Cardiac muscle cell (in vitro differentiated cells and primary cell): ENCODE measurements around the gene YTHDC1. TPM values are rescaled to one million over a fixed set of nuclear protein-coding genes. Genes with fewer than 3 reads are reported as not detected.

Experiments used
- DNase-seq, 2 donors: peaks; one replicate each; pipeline versions ENCODE4 v3.0.0 to v3.0.0-alpha.2; 2010 to 2017; ENCODE audit warnings: low read depth in 1 of 2, low spot score in 1 of 2
- H3K27ac ChIP-seq: fragments of 200-600 bp; sonication (generic); 2 replicates; pipeline ENCODE4 v1.5.1; 2016
- H3K27me3 ChIP-seq: fragments of 200-600 bp; sonication (generic); 2 replicates; pipeline ENCODE4 v1.6.0; 2016; ENCODE audit warnings: control low read depth
- H3K36me3 ChIP-seq: fragments of 200-600 bp; sonication (generic); 2 replicates; pipeline ENCODE4 v1.5.1; 2016; ENCODE audit warnings: control low read depth
- H3K4me1 ChIP-seq: fragments of 200-600 bp; sonication (generic); 2 replicates; pipeline ENCODE4 v1.8.1; 2017; ENCODE audit warnings: low read depth, mild to moderate bottlenecking, mixed run types
- H3K4me3 ChIP-seq: fragments of 200-600 bp; sonication (generic); 2 replicates; pipeline ENCODE4 v1.5.1; 2016; ENCODE audit warnings: mild to moderate bottlenecking
- H3K9me3 ChIP-seq: fragments of 200-600 bp; sonication (generic); 2 replicates; pipeline ENCODE4 v1.5.1; 2017; ENCODE audit warnings: low read depth, mild to moderate bottlenecking, control low read depth
- CTCF ChIP-seq: IDR thresholded peaks from 2 replicates; pipeline ENCODE4 v1.5.1; 2012; ENCODE audit warnings: low read depth, mild to moderate bottlenecking, low read length
- polyA plus RNA-seq: library from polyadenylated mRNA; unstranded; fragments of >200 nt; fragmentation: Nextera tagmentation; extraction: Ambion mirVana; gene quantifications from 2 replicates; pipeline ENCODE4 v1.2.1, GENCODE V29; 2016
- total RNA-seq: library from RNA; depleted of rRNA; stranded (reverse); fragments of >200 nt; gene quantifications from 2 replicates; pipeline ENCODE4 v1.2.3, GENCODE V29; 2016

YTHDC1 gene
- total and polyA plus RNA-seq, 2 experiments from 2014 or later = 31.0 to 75.2 TPM

- H3K27ac ChIP-seq = no peak overlapping the region
- H3K27me3 ChIP-seq = no peaks in the 10 kb centered on the region
- H3K4me1 ChIP-seq = no peaks in the 10 kb centered on the region
- no peak overlapping the region for H3K4me3 ChIP-seq
- no peak for TF ChIP-seq CTCF
- H3K9me3 ChIP-seq = no peaks in the 10 kb centered on the region
- DNase-seq = peak in 1 of 2 donors; percentile 49
- no peaks in the 10 kb centered on the region for H3K36me3 ChIP-seq
These were observed 45.2 kb downstream of the YTHDC1 start for GRCh38 chr4:68304731-68305130.

GRCh38 chr4:68299492-68300457 is 50.1 kb downstream of the YTHDC1 start:
- H3K9me3 ChIP-seq = no peaks in the 10 kb centered on the region
- H3K4me3 ChIP-seq = no peak overlapping the region
- no peak for TF ChIP-seq CTCF
- no peak for DNase-seq
- H3K36me3 ChIP-seq = no peaks in the 10 kb centered on the region
- H3K27ac ChIP-seq = no peak overlapping the region
- no peaks in the 10 kb centered on the region for H3K4me1 ChIP-seq
- no peaks in the 10 kb centered on the region for H3K27me3 ChIP-seq

- H3K9me3 ChIP-seq = no peaks in the 10 kb centered on the region
- TF ChIP-seq CTCF = no peak
- H3K4me3 ChIP-seq = no peak overlapping the region
- DNase-seq = no peak
- H3K27me3 ChIP-seq = no peaks in the 10 kb centered on the region
- H3K27ac ChIP-seq = no peak overlapping the region
- no peaks in the 10 kb centered on the region for H3K4me1 ChIP-seq
- H3K36me3 ChIP-seq = no peaks in the 10 kb centered on the region
These were observed 52.8 kb downstream of the YTHDC1 start for GRCh38 chr4:68297137-68297536.

- no peak overlapping the region for H3K4me3 ChIP-seq
- no peak for TF ChIP-seq CTCF
- no peaks in the 10 kb centered on the region for H3K27me3 ChIP-seq
- H3K27ac ChIP-seq = no peak overlapping the region
- no peaks in the 10 kb centered on the region for H3K36me3 ChIP-seq
- no peaks in the 10 kb centered on the region for H3K4me1 ChIP-seq
- H3K9me3 ChIP-seq = no peaks in the 10 kb centered on the region
- no peak for DNase-seq
These were observed 58.6 kb downstream of the YTHDC1 start for GRCh38 chr4:68291256-68291655.

GRCh38 chr4:68288393-68288740 is 61.5 kb downstream of the YTHDC1 start:
- H3K27me3 ChIP-seq = no peaks in the 10 kb centered on the region
- no peaks in the 10 kb centered on the region for H3K4me1 ChIP-seq
- H3K4me3 ChIP-seq = no peak overlapping the region
- TF ChIP-seq CTCF = no peak
- no peaks in the 10 kb centered on the region for H3K36me3 ChIP-seq
- no peak for DNase-seq
- H3K27ac ChIP-seq = no peak overlapping the region
- H3K9me3 ChIP-seq = no peaks in the 10 kb centered on the region
